Activated CD8-positive, alpha-beta T cell treated with anti-CD3 and anti-CD28 coated beads, Interleukin-2, amount 10 ng/mL, durations not matched to agents 7 days and 5 days (primary cell): ENCODE data around the gene SHROOM2. TPM values are rescaled to one million over a fixed set of nuclear protein-coding genes. Genes with fewer than 3 reads are reported as not detected.

Source experiments
- ATAC-seq: fragments of 150-1000 bp; cut with Tn5 transposase; one replicate; pipeline ENCODE4 v1.10.0; 2021; ENCODE audit warnings: moderate library complexity
- CTCF ChIA-PET: fragments of 350-600 bp; sonication (Branson Sonifier 250); formaldehyde crosslinking; loops from one replicate; lab custom pipeline; 2021; ENCODE audit warnings: antibody characterized with exemption; lab: Charles Lee
- POLR2A ChIA-PET: fragments of 350-600 bp; sonication (Branson Sonifier 250); formaldehyde crosslinking; loops from one replicate; lab custom pipeline; 2021; ENCODE audit warnings: antibody characterized with exemption; lab: Charles Lee
- DNase-seq: peaks from one replicate; pipeline ENCODE4 v3.0.0-alpha.2; 2020
- H3K27ac Mint-ChIP-seq: one replicate; pipeline ENCODE4 v1.8.0; 2021; ENCODE audit warnings: mild to moderate bottlenecking, mixed read lengths
- H3K27me3 Mint-ChIP-seq: one replicate; pipeline ENCODE4 v1.8.0; 2021; ENCODE audit warnings: low read depth, mixed read lengths
- H3K36me3 Mint-ChIP-seq: one replicate; pipeline ENCODE4 v1.8.0; 2021; ENCODE audit warnings: low read depth, mixed read lengths
- H3K4me1 Mint-ChIP-seq: one replicate; pipeline ENCODE4 v1.8.0; 2021; ENCODE audit warnings: low read depth, mixed read lengths
- H3K4me3 Mint-ChIP-seq: one replicate; pipeline ENCODE4 v1.8.0; 2021; ENCODE audit warnings: mild to moderate bottlenecking, mixed read lengths
- H3K9me3 Mint-ChIP-seq: one replicate; pipeline ENCODE4 v1.8.0; 2022; ENCODE audit warnings: mixed read lengths; ENCODE audit not compliant: insufficient read depth
- total RNA-seq, 2 experiments: library from RNA; stranded (reverse); gene quantifications; one replicate each; pipeline ENCODE4 v1.2.3, GENCODE V29; 2021

SHROOM2 gene
- total RNA-seq, 2 experiments from 2014 or later, result not detected

DNA sequence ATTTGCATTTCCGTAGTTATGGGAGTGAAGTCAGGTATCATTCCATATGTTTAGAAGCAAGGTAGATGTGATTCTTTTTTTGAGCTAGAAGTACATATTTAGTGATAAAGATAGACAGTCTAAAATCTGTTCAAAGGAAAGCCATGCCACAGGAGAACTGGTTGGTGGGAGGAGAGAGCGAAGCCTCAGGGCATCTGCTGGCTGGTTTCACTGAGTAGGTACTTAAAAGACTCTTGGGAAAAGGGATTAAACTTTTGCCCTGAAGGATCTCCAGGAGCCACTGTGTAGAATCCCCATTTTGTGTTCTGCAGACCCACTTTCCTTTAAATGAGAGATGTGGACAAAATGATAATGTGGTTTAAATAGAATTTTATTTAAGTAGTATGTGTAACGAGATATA lies 89.6 kb downstream of the SHROOM2 start:
- DNase-seq (no peak), ATAC-seq (no peak)
- CTCF ChIA-PET, result interaction anchor here (1.5 kb wide), 2 partner anchors 17 to 244 kb away, joined by 3 to 4 read pairs; no protein-coding TSS in a partner anchor
- Mint-ChIP-seq H3K27me3 (peaks cover 16% of the 10 kb centered on the region), H3K9me3 (no peaks in the 10 kb centered on the region), H3K4me1 (no peaks in the 10 kb centered on the region), H3K4me3 (no peak overlapping the region), H3K36me3 (no peaks in the 10 kb centered on the region), H3K27ac (no peak overlapping the region)
- POLR2A ChIA-PET, result no interaction called here

DNA sequence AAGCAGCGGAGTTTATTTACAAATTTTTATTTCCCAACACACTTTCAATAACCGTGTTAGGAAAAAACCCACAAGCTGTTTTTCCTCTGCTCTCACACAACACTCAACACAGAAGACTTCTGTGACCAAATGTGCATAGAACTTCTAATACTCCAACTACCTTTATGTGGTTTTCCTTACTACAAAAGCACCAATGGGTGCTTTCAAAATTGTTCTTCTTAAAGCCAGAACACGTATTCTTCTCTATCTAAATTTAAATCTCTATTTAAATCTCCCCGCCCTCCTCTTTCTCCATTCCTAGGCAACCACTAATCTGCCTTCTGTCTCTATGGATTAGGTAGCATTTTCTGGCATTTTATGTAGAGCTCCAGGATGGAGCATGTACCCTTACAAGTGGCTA lies 90.0 kb downstream of the SHROOM2 start:
- ChIA-PET CTCF (interaction anchor here (0.9 to 1.5 kb wide), 3 partner anchors 16 to 1060 kb away, joined by 3 to 4 read pairs (median 3); no protein-coding TSS in a partner anchor), POLR2A (no interaction called here)
- ATAC-seq (no peak), DNase-seq (no peak)
- peaks cover 16% of the 10 kb centered on the region for H3K27me3 Mint-ChIP-seq
- H3K9me3 Mint-ChIP-seq, result no peaks in the 10 kb centered on the region
- H3K36me3 Mint-ChIP-seq, result no peaks in the 10 kb centered on the region
- H3K4me3 Mint-ChIP-seq, result no peak overlapping the region
- no peaks in the 10 kb centered on the region for H3K4me1 Mint-ChIP-seq
- no peak overlapping the region for H3K27ac Mint-ChIP-seq

DNA sequence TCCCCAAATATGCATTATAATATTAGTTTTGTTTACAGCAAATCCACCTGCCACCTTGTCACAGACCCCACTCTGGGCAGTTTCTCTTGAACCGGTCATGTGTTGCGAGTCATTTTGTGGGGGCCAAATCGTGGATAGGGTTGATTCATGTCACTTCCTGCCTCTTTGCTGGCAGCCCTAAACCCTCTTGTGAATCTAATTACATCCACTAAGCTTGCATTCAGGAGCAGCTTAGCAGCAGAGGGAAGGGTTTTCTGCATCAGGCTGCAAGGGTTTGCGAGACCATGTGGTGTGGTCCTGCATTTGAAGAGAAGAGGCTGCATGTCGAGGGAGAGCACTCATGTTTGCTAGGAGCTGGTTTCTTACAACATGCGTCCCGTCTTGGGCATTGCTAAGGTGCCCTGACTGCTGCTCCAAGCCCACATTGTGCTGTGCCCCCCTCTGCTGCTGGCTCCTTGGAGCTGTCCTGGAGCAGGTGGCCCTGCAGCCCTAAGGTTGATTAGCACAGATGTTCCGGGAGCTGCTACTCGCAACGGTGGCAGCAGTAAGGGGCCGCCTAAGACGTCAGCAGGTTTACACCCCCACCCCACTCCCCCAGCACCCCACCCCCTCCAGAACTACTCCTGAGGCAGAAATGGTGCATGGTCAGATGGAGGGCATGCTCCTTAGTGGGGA lies 92.1 kb downstream of the SHROOM2 start:
- Mint-ChIP-seq H3K36me3 (no peaks in the 10 kb centered on the region), H3K27me3 (peaks cover 13% of the 10 kb centered on the region), H3K4me1 (no peaks in the 10 kb centered on the region), H3K27ac (no peak overlapping the region), H3K4me3 (no peak overlapping the region), H3K9me3 (no peaks in the 10 kb centered on the region)
- CTCF ChIA-PET, result interaction anchor here (1.0 to 1.4 kb wide), 2 partner anchors 240 to 242 kb away, joined by 3 read pairs; no protein-coding TSS in a partner anchor
- no peak for ATAC-seq
- DNase-seq, result no peak
- POLR2A ChIA-PET, result no interaction called here

DNA sequence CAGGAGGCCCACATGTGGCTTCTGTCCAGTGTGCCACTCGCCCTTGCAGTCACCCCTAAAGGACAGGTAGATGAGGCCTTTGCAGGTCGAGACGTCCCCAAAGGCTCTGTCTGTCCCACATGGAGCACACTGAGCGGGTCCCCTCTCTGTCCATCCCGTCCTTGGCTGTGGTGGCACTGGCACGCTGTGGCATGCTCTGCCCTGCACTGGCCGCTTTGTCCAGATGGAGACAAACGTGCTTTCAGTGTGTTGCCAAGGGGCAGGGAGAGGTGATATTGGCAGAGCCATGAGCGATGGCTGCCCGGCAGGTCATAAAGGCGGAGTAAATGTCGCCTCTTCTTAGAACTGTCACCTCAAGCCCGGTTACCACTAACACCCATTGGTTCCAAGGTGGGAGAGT lies 94.0 kb downstream of the SHROOM2 start:
- peaks cover 8% of the 10 kb centered on the region for H3K27me3 Mint-ChIP-seq
- H3K4me3 Mint-ChIP-seq, result no peak overlapping the region
- H3K9me3 Mint-ChIP-seq, result no peaks in the 10 kb centered on the region
- no peaks in the 10 kb centered on the region for H3K4me1 Mint-ChIP-seq
- POLR2A ChIA-PET, result no interaction called here
- DNase-seq (no peak), ATAC-seq (no peak)
- no peaks in the 10 kb centered on the region for H3K36me3 Mint-ChIP-seq
- CTCF ChIA-PET, result no interaction called here
- H3K27ac Mint-ChIP-seq, result no peak overlapping the region

DNA sequence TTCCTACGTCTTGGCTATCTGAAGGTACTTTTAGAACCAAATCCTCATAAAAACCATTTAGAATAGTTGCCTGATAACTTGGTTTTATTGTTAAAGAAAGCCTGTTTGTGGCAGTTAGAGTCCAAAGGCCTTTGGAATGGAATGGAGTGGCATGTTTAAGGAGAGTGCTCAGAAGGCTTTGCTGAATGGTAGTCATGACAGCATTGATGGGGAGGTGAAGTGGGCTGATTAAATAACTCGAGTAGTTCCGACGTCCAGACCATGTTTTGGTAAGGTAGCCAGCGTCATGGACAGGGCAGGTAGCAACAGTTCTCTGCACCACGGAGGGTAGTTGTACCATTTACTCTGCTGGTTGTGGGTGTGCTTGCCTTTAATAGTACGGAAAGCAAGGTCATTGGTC lies 94.6 kb downstream of the SHROOM2 start:
- DNase-seq (no peak), ATAC-seq (no peak)
- Mint-ChIP-seq H3K9me3 (no peaks in the 10 kb centered on the region), H3K27ac (no peak overlapping the region), H3K27me3 (peaks cover 2% of the 10 kb centered on the region), H3K4me1 (no peaks in the 10 kb centered on the region), H3K36me3 (no peaks in the 10 kb centered on the region), H3K4me3 (no peak overlapping the region)
- CTCF ChIA-PET, result no interaction called here
- POLR2A ChIA-PET, result no interaction called here

DNA sequence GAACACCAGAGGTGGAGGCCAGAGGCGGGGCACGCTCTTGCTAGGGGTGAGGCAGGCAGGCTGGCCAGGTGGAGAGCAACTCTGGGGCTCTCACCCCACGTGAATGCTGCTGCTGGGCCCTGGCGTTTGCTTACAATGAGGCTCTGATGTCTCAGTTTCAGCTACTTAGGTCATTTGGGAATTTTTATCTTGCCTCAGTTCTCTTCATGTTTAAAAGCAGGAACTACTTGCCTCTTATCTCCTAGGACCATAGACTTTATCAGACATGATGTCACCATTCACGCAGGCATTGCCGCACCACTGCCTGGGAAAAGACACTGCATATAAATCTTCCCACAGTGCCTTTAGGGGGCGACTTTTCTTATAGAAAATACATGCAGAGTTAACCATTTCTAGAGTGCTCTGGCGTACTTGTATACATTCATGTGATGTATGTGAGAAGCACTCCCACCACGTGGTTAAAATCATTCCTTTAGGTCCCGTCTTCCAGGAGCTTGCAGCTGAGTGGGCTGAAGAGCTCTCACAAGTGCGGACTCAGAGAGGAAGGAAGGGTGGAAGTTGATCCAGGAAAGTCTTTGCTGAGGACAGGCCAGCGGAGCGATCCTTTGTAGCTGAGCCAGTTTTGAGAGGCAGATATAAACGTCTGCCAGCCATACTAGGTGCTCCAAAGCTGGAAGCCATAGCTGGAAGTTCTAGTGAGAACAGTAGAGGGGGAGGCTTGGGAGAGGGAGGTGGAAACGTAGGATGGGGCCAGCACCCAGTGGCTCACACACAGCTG lies 96.6 kb downstream of the SHROOM2 start:
- POLR2A ChIA-PET, result no interaction called here

DNA sequence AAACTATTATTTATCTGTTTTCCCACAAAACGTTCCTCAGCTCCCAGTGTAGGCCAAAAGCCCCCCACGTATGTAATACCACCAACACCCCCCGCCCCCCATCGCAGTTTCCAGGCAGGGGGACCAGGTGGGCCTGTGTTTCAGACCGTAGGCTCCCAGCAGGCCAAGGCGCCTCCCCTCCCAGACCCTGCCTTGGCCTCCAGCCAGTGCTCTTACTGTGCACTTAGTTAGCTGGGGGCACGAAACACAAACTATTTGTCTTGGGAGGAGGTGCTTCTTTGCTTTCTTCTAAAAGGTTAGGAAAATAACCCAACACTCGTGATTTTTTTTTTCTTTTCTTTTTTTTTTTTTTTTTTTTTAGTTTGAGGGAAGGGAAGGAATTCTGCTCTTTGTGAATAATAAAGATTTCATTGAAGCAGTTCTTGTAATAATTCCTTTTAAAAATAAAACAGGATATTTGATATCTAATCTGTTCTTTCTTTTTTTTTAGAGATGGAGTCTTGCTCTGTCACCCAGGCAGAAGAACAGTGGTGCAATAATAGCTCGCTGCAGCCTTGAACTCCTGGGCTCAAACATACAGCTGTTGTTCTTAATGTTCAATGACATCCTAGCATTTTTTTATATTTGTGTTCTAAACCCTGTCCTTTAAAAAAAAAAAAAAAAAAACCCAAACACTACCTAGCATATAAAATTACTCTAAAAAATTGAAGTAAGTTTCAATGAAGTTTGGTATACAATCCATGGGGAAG lies 98.0 kb downstream of the SHROOM2 start:
- Mint-ChIP-seq H3K27ac (no peak overlapping the region), H3K9me3 (no peaks in the 10 kb centered on the region), H3K27me3 (no peaks in the 10 kb centered on the region), H3K36me3 (no peaks in the 10 kb centered on the region), H3K4me1 (no peaks in the 10 kb centered on the region), H3K4me3 (no peak overlapping the region)
- DNase-seq (no peak), ATAC-seq (no peak)
- ChIA-PET CTCF (no interaction called here), POLR2A (no interaction called here)

More for the DNA sequence above, 96.6 kb downstream of the SHROOM2 start:
- CTCF ChIA-PET, result no interaction called here
- Mint-ChIP-seq H3K4me1 (no peaks in the 10 kb centered on the region), H3K4me3 (no peak overlapping the region), H3K27ac (no peak overlapping the region), H3K27me3 (no peaks in the 10 kb centered on the region), H3K36me3 (no peaks in the 10 kb centered on the region), H3K9me3 (no peaks in the 10 kb centered on the region)
- no peak for ATAC-seq
- no peak for DNase-seq

DNA sequence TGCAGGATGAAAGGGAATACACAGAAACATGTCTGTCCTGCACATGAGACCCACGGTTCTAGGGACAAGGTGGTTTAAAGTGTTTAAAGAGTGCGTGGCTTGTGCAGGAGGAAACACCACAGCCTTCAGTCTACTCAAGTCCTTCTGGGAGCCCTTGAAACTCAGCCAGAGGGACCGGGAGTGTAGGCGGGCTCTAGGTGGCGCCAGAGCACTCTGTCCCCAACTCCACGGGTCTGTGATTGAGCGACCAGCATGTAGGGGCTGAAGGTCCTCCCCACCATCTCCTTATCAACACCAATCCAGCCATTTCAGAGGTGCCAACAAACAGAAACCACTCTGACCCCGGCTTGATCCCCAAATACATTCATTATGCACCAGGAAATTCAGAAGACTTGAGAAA lies 98.9 kb downstream of the SHROOM2 start:
- no peak overlapping the region for H3K4me3 Mint-ChIP-seq
- H3K27me3 Mint-ChIP-seq, result no peaks in the 10 kb centered on the region
- H3K36me3 Mint-ChIP-seq, result no peaks in the 10 kb centered on the region
- DNase-seq (peak; percentile 55), ATAC-seq (peak; percentile 74)
- ChIA-PET CTCF (no interaction called here), POLR2A (no interaction called here)
- H3K4me1 Mint-ChIP-seq, result no peaks in the 10 kb centered on the region
- no peaks in the 10 kb centered on the region for H3K9me3 Mint-ChIP-seq
- H3K27ac Mint-ChIP-seq, result no peak overlapping the region

DNA sequence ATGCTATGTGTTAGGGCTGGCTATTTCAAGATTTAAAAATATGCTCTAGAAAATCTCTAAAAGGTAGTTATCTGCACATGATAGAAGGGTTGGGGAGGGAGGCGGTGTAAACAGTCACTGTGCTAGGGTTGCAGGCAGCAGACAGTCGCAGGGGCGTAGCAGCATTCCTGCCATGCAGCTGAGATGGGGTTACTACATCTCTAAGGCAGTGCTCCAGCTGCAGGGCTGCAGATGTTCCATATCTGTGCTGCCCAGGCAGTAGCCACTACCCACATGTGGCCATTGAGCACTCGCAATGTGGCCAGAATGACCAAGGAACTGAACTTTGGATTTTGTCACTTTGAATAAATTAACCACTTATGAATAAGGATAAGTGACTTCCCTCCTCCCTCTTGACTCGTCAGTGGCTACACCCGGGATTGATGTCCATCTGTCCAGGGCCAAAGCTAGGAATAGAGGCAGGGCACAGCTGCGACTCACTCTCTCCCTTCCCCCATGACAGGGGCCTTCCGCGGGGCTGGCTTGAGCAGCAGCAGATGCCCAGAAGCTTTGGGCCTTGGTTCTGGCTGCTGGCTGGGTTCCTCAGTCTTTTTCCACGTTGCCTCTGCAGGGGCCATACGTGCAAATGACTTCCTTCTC lies 101.5 kb downstream of the SHROOM2 start:
- Mint-ChIP-seq H3K27me3 (no peaks in the 10 kb centered on the region), H3K9me3 (no peaks in the 10 kb centered on the region), H3K36me3 (no peaks in the 10 kb centered on the region), H3K4me1 (no peaks in the 10 kb centered on the region), H3K27ac (no peak overlapping the region), H3K4me3 (no peak overlapping the region)
- CTCF ChIA-PET, result no interaction called here
- ATAC-seq (no peak), DNase-seq (no peak)
- POLR2A ChIA-PET, result no interaction called here

DNA sequence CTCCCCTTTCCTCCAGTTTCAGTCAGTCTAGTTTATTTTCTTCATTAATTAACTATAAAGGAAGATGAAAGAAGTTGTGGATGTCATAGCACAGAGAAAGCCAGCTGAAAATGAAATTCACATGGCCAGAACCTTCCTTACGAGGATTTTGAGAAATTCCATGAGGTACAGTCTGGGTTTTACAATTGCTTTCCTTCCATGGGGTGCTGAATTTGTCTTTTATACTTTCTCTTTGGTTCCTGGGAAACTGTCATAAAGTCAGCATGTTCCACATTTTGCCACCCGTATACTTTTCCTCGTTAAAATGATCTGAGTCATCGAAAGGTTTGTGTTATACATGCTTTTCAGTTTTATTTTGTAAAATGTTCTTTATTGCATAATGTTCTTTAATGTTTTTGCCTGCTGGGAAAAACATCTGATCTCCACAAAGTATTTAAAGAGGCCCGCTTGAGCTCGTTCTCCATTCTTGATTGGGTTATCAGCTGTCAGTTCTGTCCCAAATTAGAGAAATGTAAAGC lies 102.8 kb downstream of the SHROOM2 start:
- Mint-ChIP-seq H3K9me3 (no peaks in the 10 kb centered on the region), H3K36me3 (no peaks in the 10 kb centered on the region), H3K27ac (no peak overlapping the region), H3K4me3 (no peak overlapping the region), H3K27me3 (no peaks in the 10 kb centered on the region), H3K4me1 (no peaks in the 10 kb centered on the region)
- ChIA-PET POLR2A (no interaction called here), CTCF (no interaction called here)
- DNase-seq, result no peak
- ATAC-seq, result no peak

DNA sequence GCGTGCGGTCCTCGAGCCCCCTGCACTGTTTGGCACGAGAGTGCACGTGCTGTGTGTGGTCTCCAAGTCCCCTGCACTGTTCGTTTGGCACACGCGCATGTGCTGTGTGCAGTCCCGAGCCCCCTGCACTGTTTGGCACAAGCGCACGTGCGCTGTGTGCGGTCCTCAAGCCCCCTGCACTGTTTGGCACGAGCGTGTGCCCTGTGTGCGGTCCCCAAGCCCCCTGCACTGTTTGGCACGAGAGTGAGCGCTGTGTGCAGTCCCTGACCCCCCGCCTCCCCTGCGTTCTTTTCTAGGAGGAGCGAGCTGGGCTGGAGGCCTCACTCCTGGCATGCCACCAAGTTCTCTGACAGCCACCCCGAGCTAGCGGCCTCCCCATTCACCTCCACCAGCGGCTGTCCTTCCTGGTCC lies 104.5 kb downstream of the SHROOM2 start:
- Mint-ChIP-seq H3K9me3 (no peaks in the 10 kb centered on the region), H3K27ac (no peak overlapping the region), H3K27me3 (no peaks in the 10 kb centered on the region), H3K4me1 (no peaks in the 10 kb centered on the region), H3K36me3 (no peaks in the 10 kb centered on the region), H3K4me3 (no peak overlapping the region)
- ChIA-PET POLR2A (no interaction called here), CTCF (no interaction called here)
- ATAC-seq, result no peak
- DNase-seq, result no peak
